Smooth muscle cell (in vitro differentiated cells): Measurements from ENCODE around the gene L3MBTL1. TPM values are rescaled to one million over a fixed set of nuclear protein-coding genes. Genes with fewer than 3 reads are reported as not detected.

Experiments used
- DNase-seq: peaks from one replicate; lab custom pipeline; 2025; ENCODE audit not compliant: unreplicated experiment; lab: John Stamatoyannopoulos, UW
- H2AFZ ChIP-seq: fragments of 200-600 bp; sonication (generic); 2 replicates; pipeline ENCODE4 v1.6.0; 2016; ENCODE audit warnings: antibody characterized with exemption, low read depth, mild to moderate bottlenecking
- H3F3A ChIP-seq: fragments of 200-600 bp; sonication (generic); 2 replicates; pipeline ENCODE4 v1.6.0; 2017; ENCODE audit warnings: antibody characterized with exemption, low read depth
- H3K27ac ChIP-seq: fragments of 200-600 bp; sonication (generic); 2 replicates; pipeline ENCODE4 v1.5.1; 2016; ENCODE audit warnings: low read depth, mild to moderate bottlenecking
- H3K27me3 ChIP-seq: fragments of 200-600 bp; sonication (generic); 2 replicates; pipeline ENCODE4 v1.6.1; 2016; ENCODE audit warnings: low read depth, mild to moderate bottlenecking
- H3K36me3 ChIP-seq: fragments of 200-600 bp; sonication (generic); 2 replicates; pipeline ENCODE4 v1.5.1; 2016; ENCODE audit warnings: low read depth
- H3K4me1 ChIP-seq: fragments of 200-600 bp; sonication (generic); 2 replicates; pipeline ENCODE4 v1.5.1; 2016; ENCODE audit warnings: low read depth
- H3K4me2 ChIP-seq: fragments of 200-600 bp; sonication (generic); 2 replicates; pipeline ENCODE4 v1.6.0; 2016; ENCODE audit warnings: mild to moderate bottlenecking
- H3K4me3 ChIP-seq: fragments of 200-600 bp; sonication (generic); 2 replicates; pipeline ENCODE4 v1.5.1; 2016; ENCODE audit warnings: mild to moderate bottlenecking
- H3K79me2 ChIP-seq: fragments of 200-600 bp; sonication (generic); 2 replicates; pipeline ENCODE4 v1.6.0; 2016; ENCODE audit warnings: low read depth, mild to moderate bottlenecking
- H3K9ac ChIP-seq: fragments of 200-600 bp; sonication (generic); 2 replicates; pipeline ENCODE4 v1.6.0; 2016; ENCODE audit warnings: low read depth
- H3K9me3 ChIP-seq: fragments of 200-600 bp; sonication (generic); replicated peaks from 2 replicates; pipeline ENCODE4 v1.5.1; 2016; ENCODE audit warnings: low read depth
- H4K20me1 ChIP-seq: fragments of 200-600 bp; sonication (generic); 2 replicates; pipeline ENCODE4 v1.6.0; 2016; ENCODE audit warnings: low read depth
- CTCF ChIP-seq: fragments of 200-600 bp; sonication (generic); IDR thresholded peaks from 2 replicates; pipeline ENCODE4 v1.5.1; 2017; ENCODE audit warnings: borderline replicate concordance, mild to moderate bottlenecking, antibody characterized with exemption; ENCODE audit not compliant: insufficient read depth, poor library complexity, severe bottlenecking
- WGBS: methylation state at CpG from one replicate; pipeline ENCODE4 v1.1.7; 2016; ENCODE audit warnings: low lambda C conversion rate; 5-methylcytosine and 5-hydroxymethylcytosine counted together
- polyA plus RNA-seq: library from polyadenylated mRNA; unstranded; fragments of >200 nt; fragmentation: Nextera tagmentation; extraction: Ambion mirVana; gene quantifications from 2 replicates; pipeline ENCODE4 v1.2.1, GENCODE V29; 2016
- total RNA-seq: library from RNA; depleted of rRNA; stranded (reverse); fragments of >200 nt; gene quantifications from 2 replicates; pipeline ENCODE4 v1.2.3, GENCODE V29; 2014

Gene L3MBTL1
- total and polyA plus RNA-seq, 2 experiments from 2014 or later = 7.7 to 8.9 TPM

DNA sequence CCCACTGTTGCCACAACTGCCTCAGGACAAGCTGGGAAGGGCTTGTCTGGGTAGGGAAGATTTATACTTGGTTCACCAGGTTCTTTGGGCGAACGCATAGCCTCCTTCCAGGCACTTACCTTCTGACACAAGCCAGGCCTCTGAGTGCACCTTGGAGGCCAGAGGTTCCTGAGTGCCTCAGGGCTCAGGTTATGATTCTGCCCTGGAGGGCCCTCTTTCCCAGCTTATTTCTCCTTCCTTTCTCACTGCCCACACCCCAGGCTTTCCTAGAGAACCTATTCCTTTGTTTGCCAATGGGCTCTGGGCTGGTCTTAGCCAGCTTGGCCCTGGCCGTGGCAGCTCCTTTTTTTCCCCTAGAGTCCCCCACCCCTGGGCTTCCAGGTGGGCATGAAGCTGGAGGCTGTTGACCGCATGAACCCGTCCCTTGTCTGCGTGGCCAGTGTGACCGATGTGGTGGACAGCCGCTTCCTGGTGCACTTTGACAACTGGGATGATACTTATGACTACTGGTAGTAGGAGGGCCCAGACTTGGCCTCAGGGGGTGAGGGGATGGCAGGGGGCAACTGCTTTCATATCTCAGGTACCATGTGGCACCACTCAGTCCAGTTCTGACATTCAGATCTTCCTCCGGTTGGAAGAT, 25.0 kb downstream of the L3MBTL1 start:
- no peak for DNase-seq

GRCh38 chr20:43533060-43533459, 25.6 kb downstream of the L3MBTL1 start:
- Histone ChIP-seq H3K79me2 (no peaks in the 10 kb centered on the region), H3K4me3 (no peak overlapping the region), H3K27ac (no peak overlapping the region), H3K36me3 (no peaks in the 10 kb centered on the region), H2AFZ (no peak overlapping the region), H3K4me1 (no peaks in the 10 kb centered on the region), H3F3A (no peaks in the 10 kb centered on the region), H3K9ac (no peak overlapping the region), H3K9me3 (no peaks in the 10 kb centered on the region), H3K4me2 (no peak overlapping the region), H3K27me3 (no peaks in the 10 kb centered on the region), H4K20me1 (no peaks in the 10 kb centered on the region)
- no peak for TF ChIP-seq CTCF
- no peak for DNase-seq

More for the DNA sequence above, 25.0 kb downstream of the L3MBTL1 start:
- Histone ChIP-seq H3K4me3 (no peak overlapping the region), H3K79me2 (no peaks in the 10 kb centered on the region), H3F3A (no peaks in the 10 kb centered on the region), H3K4me1 (no peaks in the 10 kb centered on the region), H3K9me3 (no peaks in the 10 kb centered on the region), H3K9ac (no peak overlapping the region), H4K20me1 (no peaks in the 10 kb centered on the region), H3K4me2 (no peak overlapping the region), H3K27ac (no peak overlapping the region), H3K27me3 (no peaks in the 10 kb centered on the region), H3K36me3 (no peaks in the 10 kb centered on the region), H2AFZ (no peak overlapping the region)
- no peak for TF ChIP-seq CTCF
- WGBS = 90% methylated on average over 9 of the region's 9 CpGs

DNA sequence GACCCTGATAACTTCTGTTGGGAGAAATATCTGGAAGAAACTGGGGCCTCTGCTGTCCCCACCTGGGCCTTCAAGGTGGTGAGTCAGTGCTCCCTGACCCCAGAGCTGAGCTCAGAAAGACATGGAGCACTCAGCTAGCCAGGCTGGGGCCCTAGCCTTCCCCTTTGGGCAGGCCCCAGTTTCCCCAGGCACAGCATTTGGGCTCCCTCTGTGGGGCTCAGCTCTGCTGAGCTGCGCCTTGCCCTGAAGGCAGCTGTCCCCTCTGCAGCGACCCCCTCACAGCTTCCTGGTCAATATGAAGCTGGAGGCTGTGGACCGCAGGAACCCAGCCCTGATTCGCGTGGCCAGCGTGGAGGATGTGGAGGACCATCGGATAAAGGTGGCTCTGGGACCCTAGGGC, 26.5 kb downstream of the L3MBTL1 start:
- no peaks in the 10 kb centered on the region for H3K79me2 ChIP-seq
- H3K27me3 ChIP-seq = no peaks in the 10 kb centered on the region
- no peaks in the 10 kb centered on the region for H3F3A ChIP-seq
- no peaks in the 10 kb centered on the region for H3K4me1 ChIP-seq
- H3K9ac ChIP-seq = no peak overlapping the region
- no peaks in the 10 kb centered on the region for H3K9me3 ChIP-seq
- DNase-seq = no peak
- H2AFZ ChIP-seq = no peak overlapping the region
- H4K20me1 ChIP-seq = no peaks in the 10 kb centered on the region
- WGBS = 97% methylated on average over 7 of the region's 7 CpGs
- H3K4me2 ChIP-seq = no peak overlapping the region
- no peaks in the 10 kb centered on the region for H3K36me3 ChIP-seq
- no peak overlapping the region for H3K4me3 ChIP-seq
- no peak for TF ChIP-seq CTCF
- no peak overlapping the region for H3K27ac ChIP-seq

GRCh38 chr20:43534791-43535350, 27.4 kb downstream of the L3MBTL1 start:
- Histone ChIP-seq H3K4me2 (no peak overlapping the region), H3K9me3 (no peaks in the 10 kb centered on the region), H3K4me3 (no peak overlapping the region), H3K27ac (no peak overlapping the region), H3F3A (no peaks in the 10 kb centered on the region), H3K36me3 (no peaks in the 10 kb centered on the region), H3K79me2 (no peaks in the 10 kb centered on the region), H4K20me1 (no peaks in the 10 kb centered on the region), H3K9ac (no peak overlapping the region), H2AFZ (no peak overlapping the region), H3K27me3 (no peaks in the 10 kb centered on the region), H3K4me1 (no peaks in the 10 kb centered on the region)
- no peak for DNase-seq
- WGBS = 95% methylated on average over 8 of the region's 8 CpGs
- TF ChIP-seq CTCF = no peak
